HG02571 (cell line): Measurements from ENCODE around the gene CTU2.

Source experiments
- ATAC-seq: cut with Tn5 transposase; IDR thresholded peaks from one replicate; pipeline ENCODE4 v1.9.1; 2021; ENCODE audit warnings: mild to moderate bottlenecking, moderate library complexity; ENCODE audit not compliant: unreplicated experiment

Gene CTU2

DNA sequence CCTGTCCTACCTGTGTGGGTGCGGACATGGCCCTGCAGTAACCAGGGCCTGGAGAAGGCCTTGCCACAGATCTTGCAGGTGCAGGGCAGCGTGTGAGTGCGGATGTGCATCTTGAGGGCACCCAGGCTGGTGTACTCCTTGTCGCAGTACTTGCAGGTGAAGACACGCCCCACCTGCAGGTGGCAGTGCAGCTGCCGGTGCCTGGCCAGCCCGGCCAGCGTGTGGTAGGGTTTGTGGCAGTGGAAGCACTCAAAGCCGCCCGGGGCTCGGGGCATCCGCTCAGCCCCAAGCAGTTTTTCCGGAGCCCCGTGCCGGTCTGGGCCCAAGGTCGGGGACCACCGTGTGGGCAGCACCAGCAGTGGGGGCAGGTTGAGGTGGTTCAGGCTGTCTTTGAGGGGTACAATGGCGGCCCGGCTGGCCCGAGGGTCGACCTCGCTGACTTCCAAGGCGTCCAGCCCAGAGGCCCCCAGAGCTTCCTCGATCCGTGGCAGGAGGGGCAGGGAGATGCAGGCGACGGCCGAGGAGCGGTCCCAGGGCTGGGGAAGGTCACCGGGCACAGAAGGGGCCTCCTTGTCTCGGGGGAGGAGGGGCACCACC lies 25.1 kb upstream of the CTU2 start:
- no peak for ATAC-seq

DNA sequence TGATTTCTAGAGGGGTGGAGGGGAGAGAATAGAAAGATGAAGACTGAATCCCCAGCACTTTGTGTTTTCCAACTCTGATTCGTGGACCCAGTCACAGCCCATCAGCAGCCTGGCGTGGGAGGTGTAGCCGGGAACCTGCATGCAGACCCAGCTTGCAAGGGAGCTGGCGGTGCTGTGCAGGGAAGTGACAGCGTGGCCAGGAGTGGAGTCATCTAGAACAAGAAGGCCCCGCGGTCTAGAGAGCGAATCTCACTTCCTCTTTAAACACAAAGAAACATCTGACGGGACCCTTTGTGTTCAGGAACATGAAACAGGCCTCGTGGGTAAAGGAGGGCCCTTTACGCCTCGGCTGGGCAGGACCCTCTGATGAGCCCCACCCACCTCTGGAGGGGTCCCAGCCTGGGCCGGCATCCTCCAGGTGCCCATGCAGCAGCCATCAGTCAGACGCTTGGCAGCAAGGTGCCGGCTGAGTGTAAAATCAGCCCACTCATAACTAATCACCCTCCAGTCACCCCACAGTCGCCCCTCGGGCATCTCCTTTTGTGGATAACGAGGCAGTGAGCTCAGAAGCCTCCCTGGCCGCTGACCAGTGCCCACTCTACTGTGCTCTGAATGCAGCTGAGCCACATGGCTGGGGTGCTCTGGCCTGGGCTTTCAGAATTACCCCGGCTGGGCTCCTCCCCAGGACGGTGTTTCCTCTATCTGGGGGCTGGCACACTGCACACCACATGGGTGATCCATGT lies 24.4 kb upstream of the CTU2 start:
- peak; percentile 48 for ATAC-seq

DNA sequence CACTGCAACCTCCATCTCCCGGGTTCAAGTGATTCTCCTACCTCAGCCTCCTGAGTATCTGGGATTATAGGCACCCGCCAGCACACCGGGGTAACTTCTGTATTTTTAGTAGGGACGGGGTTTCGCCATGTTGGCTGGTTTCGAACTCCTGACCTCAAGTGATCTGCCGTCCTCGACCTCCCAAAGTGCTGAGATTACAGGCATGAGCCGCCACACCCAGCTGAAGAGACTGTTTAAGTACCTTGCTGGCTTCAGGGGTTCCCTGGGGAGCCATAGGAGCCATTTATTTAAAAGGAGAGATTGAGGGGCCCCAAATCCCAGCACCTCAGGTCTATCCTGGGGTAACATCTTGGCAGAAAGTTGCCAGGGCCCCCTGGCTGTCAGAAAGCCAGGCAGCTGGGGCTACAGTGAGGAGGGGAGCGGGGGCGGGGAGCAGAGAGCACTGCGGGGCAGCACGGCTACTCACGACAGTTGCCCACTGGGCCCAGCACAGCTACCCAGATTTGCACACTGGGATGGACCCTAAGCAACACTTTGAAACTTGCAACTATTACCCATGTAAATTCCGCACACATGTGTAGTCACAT lies 21.6 kb upstream of the CTU2 start:
- no peak for ATAC-seq

DNA sequence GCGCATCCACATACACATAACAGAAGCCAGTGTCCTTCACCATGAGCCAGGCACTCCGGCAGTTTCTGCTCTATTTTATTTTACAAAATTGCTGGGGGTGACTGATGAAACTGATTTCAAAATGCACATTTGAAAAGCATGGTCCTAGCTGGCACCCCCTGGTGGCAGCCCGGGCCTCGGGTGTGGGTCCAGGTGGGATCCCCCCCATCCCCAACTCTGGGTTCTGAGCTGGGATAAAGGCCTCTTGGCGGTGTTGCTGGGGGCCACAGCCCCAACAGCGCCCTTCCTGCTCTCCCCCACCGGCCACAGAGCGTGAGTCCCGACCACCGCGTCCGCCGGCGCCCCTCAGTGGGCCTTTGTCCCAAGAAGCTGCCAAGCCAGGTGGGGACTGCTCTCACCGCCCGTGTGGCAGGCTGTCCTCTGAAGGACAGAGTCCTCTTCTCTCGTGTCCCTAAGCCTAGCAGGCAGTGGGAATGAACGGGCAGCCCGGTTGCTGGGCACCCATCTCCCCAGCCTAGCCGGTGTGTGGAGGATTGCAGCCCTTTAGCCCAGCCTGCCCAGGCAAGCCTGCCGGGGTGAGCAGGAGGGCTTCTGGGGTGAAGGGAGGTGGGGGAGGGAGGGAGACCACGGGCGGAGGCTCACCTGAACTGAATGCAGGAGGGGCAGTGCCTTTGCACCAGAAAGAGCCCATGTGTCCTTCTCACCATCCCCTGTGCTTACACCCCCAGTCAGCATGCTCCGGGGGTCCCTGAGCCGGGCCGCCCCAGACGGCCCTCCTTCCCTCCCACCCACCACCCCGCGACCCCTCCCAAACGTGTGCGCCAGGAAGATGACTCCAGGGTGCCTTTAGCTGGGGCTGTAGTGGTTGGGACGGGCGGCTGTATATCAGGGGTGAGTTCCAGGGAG lies 20.9 kb upstream of the CTU2 start:
- no peak for ATAC-seq

DNA sequence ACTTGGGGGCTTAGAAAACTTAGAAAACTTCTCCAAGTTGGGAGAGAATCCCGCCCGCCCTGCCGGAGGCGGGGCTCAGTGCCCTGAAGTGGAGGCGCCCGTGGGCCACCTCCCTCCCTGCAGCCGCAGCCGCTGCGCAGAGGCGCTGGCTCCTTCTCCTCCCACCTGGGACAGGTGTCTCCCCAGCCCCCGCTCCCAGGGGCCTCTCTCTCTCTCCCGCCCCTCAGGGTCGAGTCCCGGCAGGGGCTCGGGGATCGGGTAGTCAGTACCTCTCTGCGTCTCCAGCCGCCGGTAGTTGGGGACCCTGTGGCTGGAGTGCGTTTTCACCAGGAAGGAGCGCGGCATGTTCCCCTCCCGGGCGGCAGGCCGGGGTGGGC lies 20.3 kb upstream of the CTU2 start:
- peak; percentile 17 for ATAC-seq

DNA sequence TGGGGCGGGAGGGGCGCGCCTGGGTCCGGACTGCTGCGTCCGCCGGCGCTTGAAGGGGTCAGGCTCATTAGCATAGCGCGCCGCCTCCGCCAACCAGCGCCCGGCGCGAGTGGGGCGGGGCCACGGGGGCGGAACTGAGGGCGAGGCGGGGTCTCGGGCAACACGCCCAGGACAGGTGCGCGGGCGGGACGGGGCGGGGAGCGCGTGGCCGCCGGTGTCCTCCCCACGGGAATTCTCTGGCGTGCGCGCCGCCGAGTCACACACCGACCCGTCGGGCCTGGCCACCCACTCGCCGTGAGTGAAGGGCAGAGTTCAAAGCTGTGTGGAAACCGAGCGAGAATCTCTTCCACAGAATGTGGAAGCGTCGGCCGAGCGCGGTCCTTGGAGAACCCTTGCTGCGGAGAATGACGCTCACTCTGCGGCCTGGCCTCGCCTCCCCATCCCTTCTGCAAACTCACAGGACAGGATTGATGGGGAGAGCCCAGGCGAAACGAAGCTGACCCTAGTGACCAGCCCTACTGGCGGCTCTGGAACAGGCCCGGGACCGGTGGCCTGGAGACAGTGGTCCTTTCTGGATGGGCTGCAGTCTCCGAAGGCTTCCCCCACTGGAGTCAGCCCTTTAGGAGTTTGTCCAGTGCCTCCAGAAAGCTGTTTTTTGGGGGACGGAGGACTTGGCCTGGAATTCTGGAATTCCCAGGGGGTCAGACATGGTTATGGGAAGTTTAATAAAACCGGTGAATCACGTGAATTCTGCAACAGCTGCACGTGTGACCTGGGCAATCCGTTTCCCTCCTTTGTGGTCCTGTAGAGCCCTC lies 19.7 kb upstream of the CTU2 start, which contains the start of gene SNAI3:
TSS of gene SNAI3 (minus strand) at position 69 of the 815 bp plus-strand sequence. CDS start 101 bp downstream, outside the sequence.
- peak; percentile 64 for ATAC-seq

DNA sequence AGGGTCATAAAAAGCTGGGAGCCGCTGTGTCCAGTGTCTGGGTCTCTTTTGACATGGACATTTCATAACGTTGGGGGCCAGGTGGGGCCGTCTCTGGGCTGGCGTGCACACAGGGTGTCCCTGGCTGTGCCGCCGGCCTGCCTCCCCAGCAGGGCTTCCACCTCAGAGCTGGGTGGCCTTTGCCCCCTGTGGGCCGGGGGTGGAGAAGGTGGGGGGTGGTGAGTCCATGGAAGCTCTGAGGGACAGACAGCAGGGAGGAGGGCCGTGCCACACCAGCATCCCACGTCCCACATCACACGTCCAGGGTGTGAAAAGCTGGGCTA lies 19.1 kb upstream of the CTU2 start:
- no peak for ATAC-seq

DNA sequence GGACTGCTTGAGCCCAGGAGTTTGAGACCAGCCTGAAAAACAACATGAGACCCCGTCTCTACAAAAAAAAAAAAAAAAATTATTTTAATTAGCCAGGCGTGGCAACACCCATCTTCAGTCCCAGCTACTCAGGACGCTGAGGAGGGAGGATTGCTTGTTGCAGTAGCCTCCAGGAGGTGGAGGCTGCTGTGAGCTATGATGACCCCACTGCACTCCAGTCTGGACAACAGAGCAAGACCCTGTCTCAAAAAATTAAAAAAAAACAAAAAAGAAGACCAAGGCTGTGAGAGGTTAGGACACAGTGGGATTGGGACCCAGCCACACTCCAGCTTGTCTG lies 18.7 kb upstream of the CTU2 start:
- ATAC-seq = no peak

DNA sequence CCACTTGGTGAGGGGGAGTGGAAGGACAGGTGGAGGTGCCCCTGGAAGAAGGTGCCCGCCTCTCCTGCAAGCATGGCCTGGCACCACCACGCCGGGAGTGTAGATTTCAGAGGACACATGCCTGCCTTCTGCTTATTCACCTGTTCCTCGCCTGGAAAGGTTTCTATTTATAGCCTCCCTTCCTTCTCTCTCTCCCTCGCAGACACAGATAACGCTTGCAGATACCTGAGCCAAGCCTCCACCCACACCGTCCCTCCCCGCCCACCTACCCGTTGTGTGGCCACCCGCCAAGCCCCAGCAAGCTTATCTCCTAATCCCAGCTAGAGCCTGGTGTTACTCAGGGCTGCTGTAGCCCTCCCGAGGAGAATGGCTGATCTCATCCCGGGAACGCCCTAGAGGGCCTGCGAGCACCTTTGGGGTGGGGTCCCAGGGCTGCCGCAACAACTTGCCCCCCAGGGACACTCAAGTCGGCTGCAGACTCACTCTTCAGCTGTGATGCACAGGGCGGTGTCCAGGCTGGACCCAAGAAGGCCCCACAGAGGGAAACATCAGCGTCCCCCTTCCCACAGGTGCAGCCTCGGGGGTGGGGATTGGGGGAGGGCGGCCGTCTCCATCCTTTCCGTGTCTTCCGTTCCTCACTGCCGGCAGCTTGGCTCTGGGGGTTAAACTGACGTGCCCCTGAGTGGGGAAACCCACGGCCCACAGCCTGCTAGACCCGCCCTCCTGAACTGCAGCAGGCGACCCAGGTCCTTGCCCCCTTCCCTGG lies 18.1 kb upstream of the CTU2 start:
- no peak for ATAC-seq

DNA sequence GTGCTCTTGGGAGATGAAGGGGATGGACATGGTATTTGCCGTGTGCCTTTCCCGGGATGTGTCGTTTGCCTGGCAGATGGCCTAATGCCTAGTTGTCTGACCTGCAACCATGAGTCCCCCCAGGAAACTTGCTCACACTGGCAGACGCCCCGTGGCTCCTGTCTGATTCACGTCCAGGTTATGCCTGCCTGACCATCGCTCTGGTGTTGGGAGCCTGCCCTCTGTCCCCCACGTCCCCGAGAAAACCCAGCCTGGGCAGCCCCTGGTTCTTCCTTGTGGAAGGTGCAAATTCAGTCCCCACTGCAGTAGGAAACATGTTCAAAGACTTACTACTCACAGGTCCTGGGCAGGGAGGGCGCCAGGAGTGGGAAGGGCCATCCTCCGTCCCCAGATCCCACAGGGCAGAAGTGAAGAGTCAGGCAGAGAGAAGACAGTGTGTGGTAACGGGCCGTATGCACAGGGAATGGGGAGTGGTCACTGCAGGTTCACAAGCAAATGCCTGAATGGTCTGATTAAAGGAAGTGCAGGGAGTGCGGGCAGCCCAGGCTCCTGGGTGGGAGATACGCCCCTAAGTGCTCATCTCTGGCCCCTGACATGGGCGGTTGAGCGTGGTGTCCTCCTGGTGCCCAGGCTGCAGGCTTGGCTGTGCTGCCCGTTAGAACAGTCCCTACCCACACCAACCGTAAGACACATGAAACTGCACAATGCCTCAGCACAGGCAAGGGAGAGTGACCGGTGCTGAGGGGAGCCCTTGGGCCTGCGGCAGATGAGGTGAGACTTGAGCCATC lies 15.8 kb upstream of the CTU2 start:
- ATAC-seq = no peak

DNA sequence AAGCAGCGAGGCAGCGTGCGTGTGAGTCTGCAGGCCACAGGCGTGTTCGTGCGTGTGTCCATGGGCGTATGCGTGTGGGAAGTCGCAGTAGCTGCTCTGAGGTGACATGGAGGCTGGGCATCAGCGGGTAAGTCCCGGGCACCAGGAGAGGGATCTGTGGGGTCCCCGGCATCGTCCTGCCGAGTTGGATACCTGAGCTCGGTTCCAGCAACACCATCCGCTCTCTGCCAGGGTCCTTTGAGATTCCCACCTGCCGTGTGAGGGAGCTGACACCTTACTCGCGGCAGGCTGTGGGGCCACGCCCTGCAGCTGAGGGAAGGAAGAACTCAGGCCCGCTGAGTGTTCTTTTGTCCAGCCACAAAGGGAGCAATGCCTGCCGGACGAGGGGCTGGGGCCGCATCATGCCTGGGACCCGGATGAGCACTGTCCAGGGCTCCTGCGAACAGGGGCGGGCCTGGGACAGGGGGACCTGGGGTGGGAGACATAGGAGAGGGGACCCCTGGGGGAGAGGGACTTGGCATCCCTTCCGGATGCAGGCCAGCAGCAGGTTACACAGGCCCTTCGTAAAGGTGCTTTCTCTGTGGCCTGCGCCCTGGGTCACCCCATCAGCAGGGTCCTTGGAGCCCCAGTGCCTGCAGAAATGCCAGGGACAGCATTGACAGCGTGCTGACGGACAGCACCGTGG lies 15.0 kb upstream of the CTU2 start:
- ATAC-seq = no peak

DNA sequence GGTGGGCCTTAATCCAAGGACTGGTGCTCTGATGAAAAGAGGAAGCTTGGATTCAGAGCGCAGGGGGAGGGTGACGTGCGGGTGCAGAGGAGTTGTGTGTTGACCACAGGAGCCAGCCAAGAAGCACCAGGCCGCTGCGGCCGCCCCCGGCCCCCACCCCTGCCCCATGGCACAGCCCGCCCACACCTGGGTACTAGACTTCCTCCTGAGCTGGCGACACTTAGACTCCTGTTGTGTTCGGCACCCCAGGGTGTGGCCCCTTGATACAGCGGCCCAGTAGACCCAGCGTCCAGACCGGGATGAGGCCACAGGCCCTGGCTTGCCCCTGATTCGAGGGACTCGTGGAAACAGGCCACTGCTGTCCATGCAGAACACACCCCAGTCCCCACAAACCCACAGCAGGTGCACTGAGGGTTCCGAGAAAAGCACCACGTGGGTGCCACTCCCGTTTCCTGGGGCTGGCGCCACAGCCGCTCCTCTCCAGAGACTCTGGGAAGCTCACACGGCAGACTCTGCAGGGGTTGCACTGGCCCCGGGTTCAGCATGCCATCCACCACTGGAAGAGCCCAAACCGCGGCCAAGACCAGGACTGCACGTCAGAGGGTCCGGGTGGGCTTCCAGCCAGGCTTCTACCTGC lies 14.3 kb upstream of the CTU2 start:
- ATAC-seq = no peak

DNA sequence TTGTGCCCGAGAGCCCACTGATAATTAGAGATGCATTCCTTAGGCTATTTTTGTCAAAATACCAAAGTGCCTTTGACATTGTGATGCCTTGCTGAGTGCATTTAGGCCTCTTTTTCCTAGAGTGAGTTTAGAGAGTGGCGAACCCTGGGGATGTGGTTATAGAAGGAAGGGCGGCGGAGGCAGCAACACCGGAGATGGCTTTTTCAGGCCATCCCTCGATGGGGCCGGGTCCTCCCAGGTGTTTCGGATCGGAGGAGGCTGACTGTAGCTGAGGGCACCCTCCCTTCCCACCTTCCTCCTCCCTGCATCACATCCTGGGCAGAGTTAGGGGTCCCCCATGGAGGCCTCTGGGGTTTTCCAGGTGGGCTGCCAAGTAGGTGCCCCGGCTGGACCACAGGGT lies 13.4 kb upstream of the CTU2 start:
- no peak for ATAC-seq

DNA sequence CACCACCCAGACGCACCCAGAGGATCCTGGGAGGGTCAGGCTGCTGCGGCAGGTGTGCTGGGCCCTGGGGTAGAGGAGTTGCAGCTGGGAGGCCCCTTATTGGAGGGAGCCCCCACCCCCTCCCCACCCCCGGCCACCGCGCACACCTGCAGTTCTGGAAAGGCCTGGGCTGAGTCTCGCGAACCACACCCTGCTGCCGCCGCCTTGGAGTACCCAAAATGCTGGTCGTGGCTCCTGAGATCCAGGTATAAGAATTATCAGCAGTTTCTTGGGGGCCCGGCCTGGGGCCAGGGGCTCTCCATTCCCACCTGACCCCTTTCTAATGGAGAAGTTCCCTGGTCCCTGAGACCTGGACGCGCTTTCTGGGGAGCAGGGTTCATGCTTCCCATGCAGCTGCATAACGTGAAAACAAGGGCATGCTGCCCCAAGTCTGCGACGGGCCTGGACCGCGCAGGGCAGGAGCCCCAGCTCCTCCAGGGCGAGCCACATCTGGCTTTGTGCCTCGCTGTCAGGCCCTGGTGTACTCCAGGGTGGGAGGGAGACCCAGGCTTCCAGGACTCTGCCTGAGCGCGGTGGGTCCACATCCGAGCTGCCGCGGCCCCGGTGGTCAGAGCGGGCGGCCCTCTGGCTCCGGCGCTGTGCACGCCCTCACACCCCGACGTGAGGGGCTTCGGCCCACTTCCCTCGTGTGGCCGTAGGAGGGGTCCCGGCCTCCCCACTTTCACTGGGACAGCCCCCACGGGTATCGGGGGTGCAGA lies 12.7 kb upstream of the CTU2 start:
- no peak for ATAC-seq

DNA sequence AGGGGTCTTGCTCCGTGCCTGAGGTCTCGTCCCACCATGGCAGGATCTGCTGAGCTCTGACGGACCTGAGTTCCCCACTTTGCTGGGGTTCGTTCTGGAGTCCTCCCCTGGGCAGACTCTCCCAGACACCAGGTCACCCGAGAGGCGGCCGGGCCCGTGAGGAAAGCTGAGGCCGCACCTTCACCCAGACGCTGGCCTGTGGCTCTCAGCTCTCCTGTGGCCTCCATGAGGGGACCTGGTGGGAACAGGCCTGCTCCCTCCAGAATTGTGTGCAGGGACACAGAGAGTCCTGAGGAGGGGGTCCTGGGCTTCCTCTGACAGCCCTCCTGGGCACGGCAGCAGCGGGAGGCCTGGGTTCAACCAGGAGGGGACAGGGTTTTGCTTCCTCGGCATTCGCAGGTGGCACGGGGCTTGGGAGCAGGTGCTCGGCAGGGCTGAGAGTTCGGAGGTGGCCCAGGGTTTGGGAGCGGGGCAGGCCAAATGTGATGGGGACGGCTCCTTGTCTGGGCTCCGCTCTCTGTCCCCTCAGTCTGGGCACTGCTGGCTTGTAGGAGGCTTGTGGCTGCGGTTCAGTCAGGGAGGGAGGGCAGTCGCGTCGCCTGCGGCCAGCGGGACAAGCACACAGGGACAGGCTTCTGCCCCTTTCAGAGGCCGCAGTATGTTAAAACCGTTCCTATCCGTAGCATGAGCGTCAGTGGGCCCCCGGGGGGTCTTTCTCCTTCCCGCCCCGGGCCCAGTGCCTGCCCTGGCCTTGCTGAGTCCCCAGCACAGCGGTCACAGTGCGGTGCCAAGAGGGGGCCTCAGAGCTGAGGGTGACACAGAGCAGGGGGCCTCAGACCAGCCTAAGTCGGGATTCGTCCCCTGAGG lies 11.8 kb upstream of the CTU2 start:
- ATAC-seq = no peak

DNA sequence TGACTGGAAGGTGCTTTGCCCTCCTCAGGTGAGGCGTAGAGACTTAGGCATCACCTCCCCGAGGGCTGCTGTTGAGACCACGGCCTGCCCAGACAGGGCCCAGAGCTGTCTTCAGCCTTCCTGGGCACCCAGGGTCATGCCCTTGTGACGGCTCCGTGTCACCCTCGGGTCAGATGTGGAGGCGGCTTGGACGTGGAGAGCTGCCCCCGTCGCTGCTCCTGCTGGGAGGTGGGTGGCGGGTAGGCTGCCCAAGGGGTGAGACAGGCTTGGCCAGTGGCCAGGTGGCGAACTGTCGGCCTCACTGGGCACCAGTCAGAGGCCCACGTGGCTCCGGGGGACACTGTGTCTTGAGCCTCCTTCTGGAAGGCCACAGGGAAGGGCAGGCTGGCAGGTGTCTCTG lies 11.1 kb upstream of the CTU2 start:
- no peak for ATAC-seq

DNA sequence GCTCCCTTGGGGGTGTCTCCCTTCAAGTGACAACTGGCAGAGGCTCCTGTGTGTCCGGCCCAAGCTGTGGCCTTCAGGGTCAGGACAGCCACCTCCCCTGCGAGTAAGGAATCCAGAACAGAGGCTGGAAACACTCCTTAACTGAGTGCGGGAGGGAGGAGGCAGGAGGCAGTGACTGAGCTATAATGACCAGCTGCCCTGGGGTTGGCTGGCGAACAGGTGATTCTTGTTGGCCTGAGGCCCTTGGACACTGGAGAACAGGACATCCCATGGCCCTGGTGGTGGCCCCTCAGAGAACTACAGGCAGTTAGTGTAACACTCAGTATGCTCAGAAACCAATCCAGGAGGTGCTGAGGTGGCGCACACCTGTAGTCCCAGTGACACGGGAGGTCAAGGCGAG lies 10.6 kb upstream of the CTU2 start:
- no peak for ATAC-seq
